ENCODE data around the gene TMBIM1. TPM values are rescaled to one million over a fixed set of nuclear protein-coding genes. Genes with fewer than 3 reads are reported as not detected.

The TMBIM1 gene
- total and polyA plus RNA-seq, 9 of the 15 experiments (the other 6 are each of a cell fraction or from before 2014, with no cell fraction given) = 14.2 to 105 (median 47.0) TPM

DNA sequence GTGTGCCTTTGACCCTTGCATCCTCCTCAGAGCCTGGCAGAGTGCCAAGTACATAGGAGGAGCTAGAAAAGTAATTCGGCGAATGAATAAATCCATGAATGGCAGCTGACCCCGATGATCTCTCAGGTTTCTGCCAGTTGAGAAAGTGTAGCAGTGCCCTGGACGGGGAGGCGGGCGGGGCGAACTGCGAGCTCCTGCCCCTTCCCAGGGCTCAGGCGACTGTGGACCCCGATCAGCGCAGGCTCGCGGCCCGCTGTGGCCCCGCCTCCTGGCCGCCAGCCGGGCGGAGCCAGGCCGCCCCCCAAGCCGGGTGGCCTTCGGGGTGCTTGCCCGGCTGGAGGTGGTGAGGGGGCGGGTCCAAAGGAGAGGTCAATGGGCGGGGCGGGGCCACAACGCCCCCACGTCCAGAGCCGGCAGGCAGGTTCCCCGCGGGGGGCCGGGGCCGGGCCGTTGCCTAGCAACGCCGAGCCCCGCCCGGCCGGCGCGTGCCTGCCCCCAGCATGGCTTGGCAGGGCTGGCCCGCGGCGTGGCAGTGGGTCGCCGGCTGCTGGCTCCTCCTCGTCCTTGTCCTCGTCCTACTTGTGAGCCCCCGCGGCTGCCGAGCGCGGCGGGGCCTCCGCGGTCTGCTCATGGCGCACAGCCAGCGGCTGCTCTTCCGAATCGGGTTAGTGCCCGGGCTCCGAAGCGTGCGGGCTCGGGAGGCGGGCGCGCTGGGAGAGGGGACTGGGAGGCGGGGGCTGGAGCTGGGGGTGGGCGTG is 30.6 kb upstream of the TMBIM1 start (continued):
- no peak for TF ChIP-seq FOXM1 (IDR thresholded peaks at IDR 0.05; ENCODE audit: low read depth)
- no peak for TF ChIP-seq FOXM1 (CRISPR knock-in tag; IDR thresholded peaks at IDR 0.05; ENCODE audit: low read depth)
- TF ChIP-seq FOS (IDR thresholded peaks at IDR 0.05; ENCODE audit: extremely low read depth, insufficient read length) = no peak
- TF ChIP-seq SMAD2 (IDR thresholded peaks at IDR 0.05; ENCODE audit: low read depth, low read length) = no peak
- no peak for TF ChIP-seq ZNF318 (IDR thresholded peaks at IDR 0.05; ENCODE audit: borderline replicate concordance in 1 of 2, low read depth in 1 of 2)
- TF ChIP-seq FOXJ3 (CRISPR knock-in tag; IDR thresholded peaks at IDR 0.05) = no peak
- no peak for TF ChIP-seq MAFK (IDR thresholded peaks at IDR 0.05; ENCODE audit: low read length)
- no peak for TF ChIP-seq NELFE (IDR thresholded peaks at IDR 0.05; ENCODE audit: insufficient read depth, insufficient read length)
- TF ChIP-seq ELF2 (CRISPR knock-in tag; IDR thresholded peaks at IDR 0.05) = no peak
- no peak for TF ChIP-seq MBD1 (CRISPR knock-in tag; IDR thresholded peaks at IDR 0.05)
- TF ChIP-seq DACH1 (IDR thresholded peaks at IDR 0.05; ENCODE audit: partially characterized antibody) = no peak
- TF ChIP-seq NR2C2 (CRISPR knock-in tag; IDR thresholded peaks at IDR 0.05) = no peak
- peak; percentile 88 for TF ChIP-seq NR2C2 (tag; IDR thresholded peaks at IDR 0.05)
- TF ChIP-seq, protein P1, sequence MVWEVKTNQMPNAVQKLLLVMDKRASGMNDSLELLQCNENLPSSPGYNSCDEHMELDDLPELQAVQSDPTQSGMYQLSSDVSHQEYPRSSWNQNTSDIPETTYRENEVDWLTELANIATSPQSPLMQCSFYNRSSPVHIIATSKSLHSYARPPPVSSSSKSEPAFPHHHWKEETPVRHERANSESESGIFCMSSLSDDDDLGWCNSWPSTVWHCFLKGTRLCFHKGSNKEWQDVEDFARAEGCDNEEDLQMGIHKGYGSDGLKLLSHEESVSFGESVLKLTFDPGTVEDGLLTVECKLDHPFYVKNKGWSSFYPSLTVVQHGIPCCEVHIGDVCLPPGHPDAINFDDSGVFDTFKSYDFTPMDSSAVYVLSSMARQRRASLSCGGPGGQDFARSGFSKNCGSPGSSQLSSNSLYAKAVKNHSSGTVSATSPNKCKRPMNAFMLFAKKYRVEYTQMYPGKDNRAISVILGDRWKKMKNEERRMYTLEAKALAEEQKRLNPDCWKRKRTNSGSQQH (CRISPR knock-in tag; IDR thresholded peaks at IDR 0.05) = no peak
- no peak for TF ChIP-seq CBFB (CRISPR knock-in tag; IDR thresholded peaks at IDR 0.05)
